K562 (cell line): ENCODE measurements around the gene TRIM31. TPM values are rescaled to one million over a fixed set of nuclear protein-coding genes. Genes with fewer than 3 reads are reported as not detected.

ENCODE experiments used
- ARID4B ChIP-seq: sonication (generic); formaldehyde crosslinking; IDR thresholded peaks from 2 replicates; pipeline ENCODE4 v1.8.0; 2022; ENCODE audit warnings: mild to moderate bottlenecking, missing genetic modification reagents
- CHD4 ChIP-seq: fragments of 200-600 bp; sonication (generic); IDR thresholded peaks from 3 replicates; pipeline ENCODE4 v1.6.1; 2012; ENCODE audit warnings: low read depth, mild to moderate bottlenecking, mixed read lengths, low read length, inconsistent platforms; ENCODE audit not compliant: insufficient read depth, insufficient replicate concordance, poor library complexity, severe bottlenecking
- FOXO4 ChIP-seq: fragments of 450-650 bp; formaldehyde crosslinking; IDR thresholded peaks from 2 replicates; pipeline ENCODE4 v1.4.0; 2020; ENCODE audit warnings: mild to moderate bottlenecking, moderate library complexity
- HDGF ChIP-seq: fragments of 450-650 bp; IDR thresholded peaks from 2 replicates; pipeline ENCODE4 v1.6.1; 2016
- HEY1 ChIP-seq: fragments of 250-450 bp; sonication (Bioruptor Pico); IDR thresholded peaks from 2 replicates; pipeline ENCODE4 v1.5.0; 2020; ENCODE audit warnings: mild to moderate bottlenecking, moderate library complexity, borderline replicate concordance
- HNRNPK ChIP-seq: fragments of 200-400 bp; formaldehyde crosslinking; IDR thresholded peaks from one replicate; pipeline ENCODE4 v1.6.1; 2018; ENCODE audit warnings: mild to moderate bottlenecking, low read depth, low read length; ENCODE audit not compliant: poor library complexity, severe bottlenecking
- LEF1 ChIP-seq: fragments of 450-650 bp; IDR thresholded peaks from 2 replicates; pipeline ENCODE4 v1.6.1; 2016; ENCODE audit warnings: mild to moderate bottlenecking
- MAFK ChIP-seq: IDR thresholded peaks from 2 replicates; pipeline ENCODE4 v1.6.1; 2011; ENCODE audit warnings: low read length, improper control_type of control experiment
- MYBL2 ChIP-seq, 2 experiments: fragments of 450-650 bp in 1 of 2; sonication (generic) in 1 of 2; formaldehyde crosslinking in 1 of 2; IDR thresholded peaks; 2 replicates each; pipeline versions ENCODE4 v1.6.1 to v1.8.1; 2017 to 2022; ENCODE audit warnings: borderline replicate concordance in 1 of 2, inconsistent platforms in 1 of 2, low read depth in 1 of 2, mild to moderate bottlenecking in 1 of 2, missing genetic modification reagents in 1 of 2, moderate library complexity in 1 of 2
- MYC ChIP-seq, 2 experiments: fragments of 250-450 bp in 1 of 2; sonication (Bioruptor Pico) in 1 of 2; IDR thresholded peaks; 2 replicates each; pipeline versions ENCODE4 v1.5.1 to v1.6.1; 2012 to 2021; ENCODE audit warnings: low read depth in 2 of 2, borderline replicate concordance in 1 of 2, improper control_type of control experiment in 1 of 2, low read length in 1 of 2, mild to moderate bottlenecking in 1 of 2, moderate library complexity in 1 of 2
- SETDB1 ChIP-seq: IDR thresholded peaks from one replicate; pipeline ENCODE4 v1.6.1; 2012; ENCODE audit warnings: low read length, control low read depth, inconsistent platforms
- SIX5 ChIP-seq, 2 experiments: IDR thresholded peaks; 2 replicates each; pipeline ENCODE4 v1.6.1; 2011; ENCODE audit warnings: low read length in 2 of 2, borderline replicate concordance in 1 of 2, low read depth in 1 of 2, mild to moderate bottlenecking in 1 of 2, moderate library complexity in 1 of 2; ENCODE audit not compliant: insufficient read depth in 1 of 2
- SMAD1 ChIP-seq: fragments of 150-350 bp; IDR thresholded peaks from 2 replicates; pipeline ENCODE4 v1.6.1; 2014; ENCODE audit warnings: low read length, low read depth; ENCODE audit not compliant: partially characterized antibody
- SNAPC5 ChIP-seq: fragments of 250-450 bp; sonication (Bioruptor Pico); IDR thresholded peaks from 2 replicates; pipeline ENCODE4 v1.8.0; 2021; ENCODE audit warnings: moderate library complexity, mild to moderate bottlenecking, inconsistent platforms
- TAF7 ChIP-seq: fragments of 450-650 bp; IDR thresholded peaks from 2 replicates; pipeline ENCODE4 v1.6.1; 2016; ENCODE audit warnings: missing genetic modification characterization, missing compliant biosample characterization
- TEAD1 ChIP-seq, 2 experiments: fragments of 450-650 bp in 1 of 2; sonication (generic) in 1 of 2; formaldehyde crosslinking; IDR thresholded peaks; 2 replicates each; pipeline versions ENCODE4 v1.4.0 to v1.8.0; 2020 to 2022; ENCODE audit warnings: mild to moderate bottlenecking in 2 of 2, missing genetic modification reagents in 1 of 2
- XRCC3 ChIP-seq: fragments of 450-650 bp; IDR thresholded peaks from 2 replicates; pipeline ENCODE4 v1.6.1; 2017; ENCODE audit warnings: mild to moderate bottlenecking, moderate library complexity
- YY1 ChIP-seq, 3 experiments: IDR thresholded peaks; 2 replicates each; pipeline ENCODE4 v1.6.1; 2011; ENCODE audit warnings: low read length in 2 of 3, mild to moderate bottlenecking in 2 of 3, moderate library complexity in 2 of 3, borderline replicate concordance in 1 of 3, control low read depth in 1 of 3, low read depth in 1 of 3; ENCODE audit not compliant: insufficient read depth in 3 of 3, insufficient replicate concordance in 2 of 3, control insufficient read depth in 1 of 3, insufficient read length in 1 of 3; ENCODE audit errors: extremely low read depth in 1 of 3
- ZNF282 ChIP-seq: sonication (generic); formaldehyde crosslinking; IDR thresholded peaks from 2 replicates; pipeline ENCODE4 v1.8.1; 2023; ENCODE audit warnings: missing genetic modification reagents
- ZNF408 ChIP-seq: fragments of 250-450 bp; sonication (Bioruptor Pico); IDR thresholded peaks from 2 replicates; pipeline ENCODE4 v1.4.0; 2020; ENCODE audit warnings: low read depth, mild to moderate bottlenecking, moderate library complexity
- polyA plus RNA-seq, 8 experiments: library from polyadenylated mRNA; depleted of rRNA in 4 of 8; stranded (reverse) in 5 of 8; unstranded in 3 of 8; fragments of >200 nt; fragmentation: Nextera tagmentation in 2 of 8; fragmentation: Illumina TruSeq in 1 of 8; extraction: Ambion mirVana in 2 of 8; extraction: Trizol in 1 of 8; gene quantifications; 2 replicates each; pipeline versions ENCODE4 v1.2.1 to v1.2.3, GENCODE V29; 2011 to 2014; ENCODE audit warnings: inconsistent platforms in 1 of 8, missing spikeins in 1 of 8
- total RNA-seq, 7 experiments: library from RNA; depleted of rRNA in 6 of 7; stranded (reverse); fragments of >200 nt in 6 of 7; fragmentation: Illumina TruSeq in 2 of 7; extraction: Trizol in 2 of 7; gene quantifications; 2 replicates each; pipeline versions ENCODE4 v1.2.1 to v1.2.3, GENCODE V29; 2011 to 2021; ENCODE audit warnings: low replicate concordance in 1 of 7

TRIM31 gene
- total and polyA plus RNA-seq, 9 of the 15 experiments (the other 6 are each of a cell fraction or from before 2014, with no cell fraction given), result not detected

GRCh38 chr6:30067460-30068139 lies 45.3 kb downstream of the TRIM31 start (continued):
- TF ChIP-seq CHD4, result no peak
- TF ChIP-seq SMAD1, result no peak
- no peak for TF ChIP-seq FOXO4 (CRISPR knock-in tag)
- no peak for TF ChIP-seq HNRNPK
- TF ChIP-seq XRCC3, result no peak
- no peak for TF ChIP-seq MYC (IDR thresholded peaks at IDR 0.05; ENCODE audit: low read depth, low read length)
- no peak; the same call in 1 of the 2 replicates for TF ChIP-seq MYC (CRISPR knock-in tag; IDR thresholded peaks at IDR 0.05; ENCODE audit: borderline replicate concordance, low read depth)
- no peak for TF ChIP-seq ZNF282 (CRISPR knock-in tag)
- no peak for TF ChIP-seq MAFK
- TF ChIP-seq TEAD1 (CRISPR knock-in tag; IDR thresholded peaks at IDR 0.05), result peak in 1 of 2 experiments; percentile 80; a peak in 1 of 4 replicates
- TF ChIP-seq HDGF, result peak; percentile 97
- no peak for TF ChIP-seq ZNF408 (CRISPR knock-in tag)
- no peak for TF ChIP-seq SETDB1
- peak; percentile 78; the same call in 1 of the 2 replicates for TF ChIP-seq ARID4B
- TF ChIP-seq YY1 (IDR thresholded peaks at IDR 0.05; ENCODE audit: borderline replicate concordance in 1 of 3, control insufficient read depth in 1 of 3, extremely low read depth in 1 of 3, insufficient read depth in 3 of 3, insufficient read length in 1 of 3, insufficient replicate concordance in 2 of 3, low read depth in 1 of 3, low read length in 2 of 3), result no peak
- no peak for TF ChIP-seq SNAPC5 (CRISPR knock-in tag)
- 0 out of 2 replicates have a peak, but pooled peaks have one; percentile 28 for TF ChIP-seq TAF7 (tag)
- no peak for TF ChIP-seq HEY1 (CRISPR knock-in tag)
- TF ChIP-seq SIX5 (IDR thresholded peaks at IDR 0.05; ENCODE audit: borderline replicate concordance in 1 of 2, insufficient read depth in 1 of 2, low read depth in 1 of 2, low read length in 2 of 2), result no peak
- TF ChIP-seq LEF1, result no peak
- 0 out of 2 replicates have a peak, but pooled peaks have one; percentile 9 for TF ChIP-seq MYBL2 (IDR thresholded peaks at IDR 0.05; ENCODE audit: low read depth)
- no peak for TF ChIP-seq MYBL2 (CRISPR knock-in tag; IDR thresholded peaks at IDR 0.05; ENCODE audit: borderline replicate concordance)
